HG03103 (cell line): Measurements from ENCODE around the gene ID3.
"Not testable (repeated sequence)": the region's sequence is repeated elsewhere in the genome, so short reads cannot be mapped to it uniquely, and the experiment has no call there.

Experiments used
- ATAC-seq: cut with Tn5 transposase; IDR thresholded peaks from one replicate; pipeline ENCODE4 v1.9.1; 2021; ENCODE audit warnings: low read depth; ENCODE audit not compliant: unreplicated experiment

ID3 gene

DNA sequence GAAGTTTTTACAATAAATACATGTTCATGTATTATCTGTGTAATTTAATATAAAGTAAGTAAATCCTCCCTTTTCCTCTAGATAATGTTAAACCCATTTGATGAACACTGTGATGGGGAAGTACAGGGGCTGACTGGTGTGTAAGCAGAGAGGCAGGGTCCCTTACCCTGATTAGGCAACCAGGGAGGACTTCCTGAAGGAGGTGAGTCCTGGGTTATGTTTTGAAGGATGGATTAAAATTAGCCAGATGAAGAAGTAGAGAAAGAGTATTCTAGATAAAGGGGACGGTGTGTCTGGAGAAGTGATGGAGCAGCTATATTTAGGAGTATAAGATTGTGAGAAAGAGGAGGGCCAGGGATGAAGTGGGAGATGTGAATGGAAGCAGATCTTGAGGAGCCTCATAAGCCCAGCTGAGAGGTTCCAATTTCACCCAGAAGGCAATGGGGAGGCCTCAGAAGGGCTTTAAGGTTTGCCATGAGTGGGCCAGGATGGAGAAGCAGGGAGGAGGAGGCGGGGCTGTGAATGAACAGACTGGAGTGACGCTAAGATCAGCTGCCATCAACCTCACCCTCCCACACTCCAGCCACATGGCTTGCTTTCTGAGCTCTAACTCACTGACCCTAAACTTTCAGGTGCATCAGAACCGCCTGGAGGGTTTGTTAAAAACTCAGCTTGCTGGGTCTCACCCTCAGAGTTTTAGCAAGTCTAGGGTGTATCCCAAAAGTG, 30.9 kb upstream of the ID3 start:
- ATAC-seq, result no peak

DNA sequence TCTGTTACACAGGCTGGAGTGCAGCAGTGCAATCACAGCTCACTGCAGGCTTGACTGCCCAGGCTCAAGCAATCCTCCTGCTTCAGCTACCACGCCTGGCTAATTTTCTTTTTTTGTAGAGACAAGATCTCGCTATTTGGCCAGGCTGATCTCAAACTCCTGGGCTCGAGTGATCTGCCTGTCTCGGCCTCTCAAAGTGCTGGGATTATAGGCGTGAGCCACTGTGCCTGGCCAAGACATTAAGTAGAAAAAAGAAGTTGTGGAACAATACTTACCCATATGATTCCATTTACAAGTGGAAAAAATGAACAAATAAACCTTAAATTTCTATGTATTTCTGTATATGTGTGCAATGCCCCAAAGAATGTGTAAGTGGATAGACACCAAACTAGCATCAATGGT, 30.3 kb upstream of the ID3 start:
- ATAC-seq, result no peak

DNA sequence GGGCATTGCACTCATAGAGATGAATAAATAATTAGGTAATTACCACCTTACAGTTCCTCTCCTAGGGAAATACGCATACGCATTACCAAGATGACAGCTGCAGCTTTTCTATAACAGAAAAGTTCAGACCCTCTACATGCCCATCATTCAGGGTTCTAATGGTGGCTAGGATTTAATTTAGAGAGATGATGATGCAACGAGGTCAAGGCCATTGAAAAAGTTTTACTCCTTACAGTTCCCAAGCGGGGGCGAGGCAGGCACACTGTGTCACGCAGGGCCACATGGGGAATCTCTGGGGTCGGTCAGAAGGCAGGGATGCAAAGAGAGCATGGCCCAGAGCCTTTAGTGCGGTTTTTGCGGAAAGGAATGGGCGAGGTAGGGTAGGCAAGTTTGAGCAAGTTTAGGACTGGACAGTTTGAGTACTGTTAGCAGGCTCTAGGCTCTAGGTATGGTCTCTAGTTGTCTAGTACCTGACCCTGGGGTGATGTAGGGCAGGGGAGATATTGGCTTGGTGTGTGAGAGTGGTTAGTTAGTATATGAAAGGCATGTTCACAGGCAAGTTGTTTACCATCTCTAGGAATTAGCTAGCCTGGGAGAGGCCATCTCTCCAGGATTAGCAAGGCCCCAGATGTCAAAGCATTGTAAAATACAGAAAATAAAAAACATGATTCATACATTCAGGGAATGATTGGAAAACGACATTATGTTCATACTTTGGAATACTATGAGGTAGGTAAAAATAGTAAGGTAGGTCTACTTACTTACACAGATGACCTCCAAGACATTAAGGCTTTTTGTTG, 29.6 kb upstream of the ID3 start:
- ATAC-seq, result no peak

- ATAC-seq, result no peak
These were observed 26.2 kb upstream of the ID3 start for GRCh38 chr1:23585321-23586022.

DNA sequence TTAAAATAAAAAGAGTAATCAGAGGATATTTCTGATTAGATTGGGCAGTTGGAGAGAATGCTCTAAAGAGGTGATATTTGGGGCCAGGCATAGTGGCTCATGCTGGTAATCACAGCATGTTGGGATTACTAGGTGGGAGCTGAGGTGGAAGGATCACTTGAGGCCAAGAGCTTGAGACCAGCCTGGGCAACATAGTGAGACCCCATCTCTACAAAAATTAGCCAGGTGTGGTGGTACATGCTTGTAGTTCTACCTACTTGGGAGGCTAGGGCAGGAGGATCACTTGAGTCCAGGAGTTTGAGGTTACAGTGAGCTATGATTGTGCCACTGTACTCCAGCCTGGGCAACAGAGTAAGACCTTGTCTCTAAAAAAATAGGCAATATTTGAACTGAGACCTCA, 24.4 kb upstream of the ID3 start:
- ATAC-seq, result not testable (repeated sequence)

DNA sequence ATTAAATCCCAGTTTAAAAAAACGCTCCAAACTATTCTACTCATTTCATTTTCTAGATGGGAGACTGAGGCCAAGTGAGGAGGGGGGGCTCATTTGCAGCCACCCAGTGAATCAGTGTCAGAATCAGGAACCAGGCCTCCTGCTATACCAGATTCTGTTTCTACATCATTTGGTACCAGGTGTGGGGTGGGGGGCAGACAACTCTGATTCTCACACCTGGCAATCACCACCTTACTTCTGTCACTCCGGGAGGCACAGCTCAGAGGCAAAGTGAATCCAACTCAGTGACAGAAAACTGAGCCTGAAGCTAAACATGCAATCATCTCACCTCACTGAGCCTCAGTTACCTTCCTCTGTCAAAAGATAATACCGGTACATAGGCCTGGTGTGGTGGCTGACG, 23.5 kb upstream of the ID3 start:
- ATAC-seq, result no peak

- ATAC-seq, result no peak
These were observed 21.9 kb upstream of the ID3 start for GRCh38 chr1:23581219-23581618.

GRCh38 chr1:23578997-23579363, 19.7 kb upstream of the ID3 start:
- no peak for ATAC-seq

- ATAC-seq, result no peak
These were observed 19.2 kb upstream of the ID3 start for GRCh38 chr1:23578311-23578996.

- no peak for ATAC-seq
These were observed 18.0 kb upstream of the ID3 start for GRCh38 chr1:23577056-23578004.

DNA sequence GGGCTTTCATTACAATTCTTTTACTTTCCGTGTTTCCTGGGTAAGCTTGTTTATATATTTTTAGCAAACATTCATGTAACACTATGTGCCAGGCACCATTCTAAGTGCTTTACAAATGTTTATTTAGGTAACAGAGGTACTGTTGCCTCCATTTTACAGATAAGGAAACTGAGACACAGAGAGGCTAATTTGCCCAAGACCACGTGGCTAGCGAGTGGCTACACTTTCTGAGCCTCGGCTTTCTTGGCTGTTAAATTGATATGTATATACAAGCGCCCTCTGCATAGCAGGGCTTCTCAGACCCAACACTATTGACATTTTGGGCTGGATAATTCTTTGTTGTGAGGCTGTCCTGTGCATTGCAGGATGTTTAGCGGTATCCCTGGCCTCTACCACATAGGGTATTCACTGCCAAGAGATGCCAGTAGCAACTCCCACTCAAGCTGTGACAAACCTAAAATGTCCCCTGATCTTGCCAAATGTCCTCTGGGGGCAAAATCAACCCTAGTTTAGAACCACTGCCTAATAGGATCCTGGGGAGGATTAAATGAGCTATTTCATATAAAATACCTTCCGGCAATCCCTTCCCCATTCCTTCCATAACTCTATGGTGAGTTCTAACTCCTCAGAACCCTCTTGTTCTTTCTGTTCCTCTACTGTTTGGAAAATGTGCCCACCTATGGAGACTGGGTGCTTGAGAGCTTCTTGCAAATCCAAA, 17.2 kb upstream of the ID3 start:
- no peak for ATAC-seq

DNA sequence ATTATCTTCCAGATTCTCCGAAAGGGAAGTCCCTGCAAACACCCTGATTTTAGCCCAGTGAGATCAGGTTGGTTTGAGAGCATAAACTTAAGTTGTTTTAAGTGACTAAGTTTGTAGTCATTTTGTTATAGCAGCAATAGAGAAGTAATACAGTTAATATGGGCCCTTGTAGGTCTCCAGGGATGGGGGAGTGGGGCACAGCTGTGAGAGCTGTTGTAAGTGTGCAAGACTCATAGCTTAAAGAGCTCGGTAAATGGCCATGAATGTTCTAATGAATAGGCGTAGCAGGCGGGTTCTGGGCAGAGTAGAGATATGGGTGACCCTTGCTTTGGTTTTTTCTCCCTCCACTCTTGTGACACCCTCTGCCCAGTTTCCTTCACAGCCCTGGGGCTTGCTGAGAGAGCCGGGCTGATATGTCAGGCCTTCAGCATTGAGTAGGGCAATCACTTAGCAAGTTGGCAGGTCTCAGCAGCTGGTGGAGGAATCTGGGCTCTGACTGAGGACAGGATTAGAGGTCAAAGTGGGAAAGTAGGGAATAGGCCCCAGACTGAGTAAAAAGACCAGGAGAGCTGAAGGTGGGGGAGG, 16.0 kb upstream of the ID3 start:
- no peak for ATAC-seq

GRCh38 chr1:23574265-23574754, 15.0 kb upstream of the ID3 start:
- ATAC-seq, result peak; percentile 44

GRCh38 chr1:23573574-23574182, 14.4 kb upstream of the ID3 start:
- no peak for ATAC-seq

- ATAC-seq, result no peak
These were observed 12.2 kb upstream of the ID3 start for GRCh38 chr1:23571465-23571864.

GRCh38 chr1:23570001-23570691, 10.8 kb upstream of the ID3 start:
- ATAC-seq, result no peak

DNA sequence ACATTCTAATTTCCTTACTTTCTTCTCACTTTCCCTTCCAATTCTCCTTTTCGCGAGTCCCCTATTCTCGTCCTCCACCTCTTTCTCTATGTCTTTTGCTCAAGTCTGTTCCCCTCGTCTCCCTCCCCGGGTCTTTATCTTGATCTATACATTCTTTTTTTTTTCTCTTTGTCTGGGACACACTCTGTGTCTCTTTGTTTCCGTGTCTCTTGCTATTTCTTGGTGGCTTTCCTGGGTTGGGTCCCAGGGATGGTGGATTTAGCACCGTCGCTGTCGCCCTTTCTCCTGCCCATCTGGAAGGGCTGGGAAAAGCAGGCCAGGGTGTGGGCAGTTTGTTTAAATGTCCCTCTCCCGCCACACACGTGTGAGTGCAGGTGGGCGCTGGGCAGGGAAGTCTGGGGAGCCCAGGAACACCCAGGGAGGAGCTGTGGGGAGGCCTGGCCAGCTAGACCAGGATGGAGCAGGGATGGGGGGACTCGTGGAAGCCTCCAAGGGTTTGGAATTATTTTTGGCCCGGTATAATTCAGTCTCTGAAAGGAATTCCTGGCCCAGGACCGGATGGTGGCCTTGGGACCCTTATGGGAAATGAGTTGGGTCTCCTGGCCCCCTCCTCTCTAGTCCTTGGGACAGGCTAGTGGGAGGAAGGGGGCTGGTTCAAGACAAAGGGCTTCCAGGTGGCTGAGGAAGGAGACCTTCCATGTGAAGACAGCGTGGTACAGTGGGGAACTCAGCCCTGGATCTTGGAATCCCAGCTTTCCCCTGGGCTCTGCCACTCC, 9.5 kb upstream of the ID3 start:
- no peak for ATAC-seq
